ENCODE measurements around the gene CNNM4. TPM values are rescaled to one million over a fixed set of nuclear protein-coding genes. Genes with fewer than 3 reads are reported as not detected.

CNNM4 gene
- total RNA-seq, 2 experiments from 2014 or later: 5.1 to 5.8 TPM

- Mint-ChIP-seq H3K27ac (no peak overlapping the region), H3K27me3 (no peaks in the 10 kb centered on the region), H3K9me3 (peaks cover 2% of the 10 kb centered on the region), H3K4me3 (no peak overlapping the region), H3K36me3 (ENCODE audit: low read depth) (no peaks in the 10 kb centered on the region), H3K4me1 (ENCODE audit: low read depth) (peaks cover 26% of the 10 kb centered on the region)
- TF ChIP-seq CTCF (IDR thresholded peaks at IDR 0.05): no peak
- POLR2A ChIA-PET: no interaction called here
- CTCF ChIA-PET: interaction anchor here (1.4 kb wide), 1 partner anchor 10 kb away, joined by 8 read pairs; no protein-coding TSS in a partner anchor
- no peak for DNase-seq
- intact Hi-C loops (cut with micrococcal nuclease): no loop called here
- ATAC-seq: no peak
Measured at GRCh38 chr2:96771796-96772618, 11.3 kb downstream of the CNNM4 start.

- Mint-ChIP-seq H3K36me3 (ENCODE audit: low read depth) (no peaks in the 10 kb centered on the region), H3K9me3 (peaks cover 2% of the 10 kb centered on the region), H3K4me1 (ENCODE audit: low read depth) (peaks cover 23% of the 10 kb centered on the region), H3K4me3 (peak overlapping the region; percentile 31), H3K27ac (peak overlapping the region; percentile 2), H3K27me3 (no peaks in the 10 kb centered on the region)
- ATAC-seq (peak; percentile 29), DNase-seq (peak; percentile 28)
- no peak for TF ChIP-seq CTCF (IDR thresholded peaks at IDR 0.05)
- POLR2A ChIA-PET: interaction anchor here (1.2 to 2.0 kb wide), 3 partner anchors 10 to 12 kb away, joined by 3 to 13 read pairs (median 4); partner anchors contain the start of gene CNNM4
- CTCF ChIA-PET: interaction anchor here (0.9 to 3.8 kb wide), 7 partner anchors 10 to 178 kb away, joined by 3 to 62 read pairs (median 6); partner anchors contain the start of genes ANKRD39 and CNNM4
- intact Hi-C loops (cut with micrococcal nuclease): no loop called here
Measured at GRCh38 chr2:96772903-96773671, 12.4 kb downstream of the CNNM4 start.

GRCh38 chr2:96773922-96774321 is 13.2 kb downstream of the CNNM4 start:
- Mint-ChIP-seq H3K27ac (peak overlapping the region; percentile 85), H3K9me3 (peaks cover 2% of the 10 kb centered on the region), H3K27me3 (no peaks in the 10 kb centered on the region), H3K4me3 (peak overlapping the region; percentile 69), H3K36me3 (ENCODE audit: low read depth) (no peaks in the 10 kb centered on the region), H3K4me1 (ENCODE audit: low read depth) (peaks cover 23% of the 10 kb centered on the region)
- DNase-seq (peak; percentile 55), ATAC-seq (peak; percentile 76)
- TF ChIP-seq CTCF (IDR thresholded peaks at IDR 0.05): no peak
- CTCF ChIA-PET: interaction anchor here (0.9 to 3.8 kb wide), 7 partner anchors 11 to 177 kb away, joined by 3 to 62 read pairs (median 6); partner anchors contain the start of genes ANKRD39 and CNNM4
- POLR2A ChIA-PET: interaction anchor here (1.2 to 2.0 kb wide), 3 partner anchors 9 to 13 kb away, joined by 3 to 13 read pairs (median 4); partner anchors contain the start of gene CNNM4
- intact Hi-C loops (cut with micrococcal nuclease): no loop called here

- Mint-ChIP-seq H3K27me3 (no peaks in the 10 kb centered on the region), H3K27ac (no peak overlapping the region), H3K9me3 (peaks cover 2% of the 10 kb centered on the region), H3K4me3 (no peak overlapping the region), H3K4me1 (ENCODE audit: low read depth) (peaks cover 23% of the 10 kb centered on the region), H3K36me3 (ENCODE audit: low read depth) (no peaks in the 10 kb centered on the region)
- CTCF ChIA-PET: interaction anchor here (0.9 to 3.8 kb wide), 4 partner anchors 13 to 176 kb away, joined by 3 to 62 read pairs (median 6); partner anchors contain the start of genes ANKRD39 and CNNM4
- TF ChIP-seq CTCF (IDR thresholded peaks at IDR 0.05): no peak
- POLR2A ChIA-PET: interaction anchor here (2.0 kb wide), 1 partner anchor 12 kb away, joined by 13 read pairs; no protein-coding TSS in a partner anchor
- ATAC-seq (no peak), DNase-seq (no peak)
- intact Hi-C loops (cut with micrococcal nuclease): no loop called here
Measured at GRCh38 chr2:96775160-96775559, 14.5 kb downstream of the CNNM4 start.

Data from activated CD8-positive, alpha-beta T cell treated with anti-CD3 and anti-CD28 coated beads for 36 hours (primary cell).